RWPE2 (cell line): Measurements from ENCODE around the gene KANSL2.

Experiments used
- ATAC-seq: fragments of 200-7000 bp; cut with Tn5 transposase; 3 replicates; pipeline ENCODE4 v1.9.1; 2021; ENCODE audit warnings: low read depth
- DNase-seq: peaks from one replicate; pipeline ENCODE4 v3.0.0-alpha.2; 2020; ENCODE audit warnings: low spot score
- H3K27ac ChIP-seq: fragments of 450-650 bp; 2 replicates; pipeline ENCODE4 v1.5.1; 2017; ENCODE audit warnings: mild to moderate bottlenecking; ENCODE audit not compliant: poor library complexity, severe bottlenecking
- H3K27me3 ChIP-seq: fragments of 250-450 bp; sonication (Bioruptor Pico); 2 replicates; pipeline ENCODE4 v1.5.1; 2021; ENCODE audit warnings: mild to moderate bottlenecking, moderate library complexity; ENCODE audit not compliant: insufficient read depth, poor library complexity, severe bottlenecking
- H3K36me3 ChIP-seq: fragments of 250-450 bp; sonication (Bioruptor Pico); 2 replicates; pipeline ENCODE4 v1.5.1; 2020; ENCODE audit warnings: low read depth, mild to moderate bottlenecking, moderate library complexity
- H3K4me1 ChIP-seq: fragments of 250-450 bp; sonication (Bioruptor Pico); 2 replicates; pipeline ENCODE4 v1.5.1; 2021; ENCODE audit warnings: mild to moderate bottlenecking, moderate library complexity; ENCODE audit not compliant: insufficient read depth, poor library complexity, severe bottlenecking
- H3K4me3 ChIP-seq: fragments of 250-450 bp; sonication (Bioruptor Pico); 2 replicates; pipeline ENCODE4 v1.5.1; 2021; ENCODE audit warnings: mild to moderate bottlenecking, moderate library complexity; ENCODE audit not compliant: severe bottlenecking
- H3K9me3 ChIP-seq: fragments of 250-450 bp; sonication (Bioruptor Pico); 2 replicates; pipeline ENCODE4 v1.5.1; 2021; ENCODE audit warnings: mild to moderate bottlenecking, moderate library complexity; ENCODE audit not compliant: severe bottlenecking
- CTCF ChIP-seq: fragments of 450-650 bp; IDR thresholded peaks from one replicate; pipeline ENCODE4 v1.5.1; 2017; ENCODE audit warnings: mild to moderate bottlenecking, moderate library complexity; ENCODE audit not compliant: poor library complexity, severe bottlenecking

KANSL2 gene

GRCh38 chr12:48695859-48696258, 13.8 kb upstream of the KANSL2 start:
- Histone ChIP-seq H3K4me1 (no peaks in the 10 kb centered on the region), H3K27me3 (no peaks in the 10 kb centered on the region), H3K36me3 (peaks cover 84% of the 10 kb centered on the region), H3K4me3 (no peak overlapping the region), H3K27ac (no peak overlapping the region), H3K9me3 (no peaks in the 10 kb centered on the region)
- DNase-seq, result no peak
- no peak for ATAC-seq
- no peak for TF ChIP-seq CTCF

GRCh38 chr12:48694038-48694437, 12.0 kb upstream of the KANSL2 start:
- Histone ChIP-seq H3K27me3 (no peaks in the 10 kb centered on the region), H3K4me1 (no peaks in the 10 kb centered on the region), H3K4me3 (no peak overlapping the region), H3K36me3 (peaks cover 75% of the 10 kb centered on the region), H3K9me3 (no peaks in the 10 kb centered on the region), H3K27ac (no peak overlapping the region)
- TF ChIP-seq CTCF, result no peak
- ATAC-seq (no peak), DNase-seq (no peak)

GRCh38 chr12:48693572-48693971, 11.5 kb upstream of the KANSL2 start:
- H3K9me3 ChIP-seq, result no peaks in the 10 kb centered on the region
- no peaks in the 10 kb centered on the region for H3K27me3 ChIP-seq

GRCh38 chr12:48691826-48692487, 9.9 kb upstream of the KANSL2 start:
- DNase-seq, result no peak
- Histone ChIP-seq H3K27me3 (no peaks in the 10 kb centered on the region), H3K36me3 (peaks cover 60% of the 10 kb centered on the region), H3K9me3 (no peaks in the 10 kb centered on the region), H3K27ac (no peak overlapping the region), H3K4me3 (no peak overlapping the region), H3K4me1 (no peaks in the 10 kb centered on the region)
- no peak for TF ChIP-seq CTCF
- ATAC-seq, result no peak

More at GRCh38 chr12:48693572-48693971, 11.5 kb upstream of the KANSL2 start:
- Histone ChIP-seq H3K36me3 (peaks cover 71% of the 10 kb centered on the region), H3K27ac (no peak overlapping the region), H3K4me1 (no peaks in the 10 kb centered on the region), H3K4me3 (no peak overlapping the region)
- no peak for TF ChIP-seq CTCF
- DNase-seq (no peak), ATAC-seq (no peak)

- Histone ChIP-seq H3K36me3 (peaks cover 52% of the 10 kb centered on the region), H3K9me3 (no peaks in the 10 kb centered on the region), H3K4me3 (no peak overlapping the region), H3K27ac (no peak overlapping the region), H3K27me3 (no peaks in the 10 kb centered on the region), H3K4me1 (no peaks in the 10 kb centered on the region)
- no peak for TF ChIP-seq CTCF
- ATAC-seq (no peak), DNase-seq (no peak)
These were observed 9.0 kb upstream of the KANSL2 start for GRCh38 chr12:48690990-48691389.
